Cardiac septum (tissue), 1 donor: ENCODE measurements around the gene BMF. TPM values are rescaled to one million over a fixed set of nuclear protein-coding genes. Genes with fewer than 3 reads are reported as not detected.

Experiments used
- DNase-seq: peaks from one replicate; pipeline ENCODE4 v3.0.0-alpha.2; 2020; ENCODE audit warnings: low spot score
- intact Hi-C: fragments of 100-400 bp; cut with DNase I; formaldehyde crosslinking; loops from one replicate; pipeline ENCODE4 v1.14.0; 2022
- total RNA-seq: library from RNA; stranded (reverse); fragmentation: NEBNext Ultra II Directional; extraction: Animal tissue kit (Norgen Biotek cat#: 25700); gene quantifications from one replicate; pipeline ENCODE4 v1.2.1, GENCODE V29; 2021
- donor health status: DM: no; HTN: no; CAD: no.

The BMF gene
- total RNA-seq, 1 donor from 2014 or later: 1.1 TPM

- DNase-seq: no peak
- intact Hi-C loops: no loop called here
Observed at GRCh38 chr15:40042791-40043320, 65.8 kb downstream of the BMF start.

- intact Hi-C loops: no loop called here
- no peak for DNase-seq
Observed at GRCh38 chr15:40040770-40041169, 67.9 kb downstream of the BMF start.

- DNase-seq: no peak
- intact Hi-C loops: no loop called here
Observed at GRCh38 chr15:40040293-40040635, 68.4 kb downstream of the BMF start.

- DNase-seq: peak; percentile 97
- intact Hi-C loops: loop anchor here (10.0 kb wide), 1 partner anchor 254 kb away; the partner anchor contains the start of gene FSIP1
Observed at GRCh38 chr15:40038638-40039543, 69.8 kb downstream of the BMF start, which contains the start of gene SRP14. Gene SRP14 (minus strand): TSS chr15:40039181. CDS start chr15:40039116, 65 bp downstream.

GRCh38 chr15:40038275-40038637 is 70.4 kb downstream of the BMF start:
- intact Hi-C loops: loop anchor here (10.0 kb wide), 1 partner anchor 253 kb away; the partner anchor contains the start of gene FSIP1
- no peak for DNase-seq

Other genes with a start within 250 kb of the BMF start
- gene GPR176, start 188.6 kb downstream of the BMF start, total RNA-seq: 2.7 TPM
- gene EIF2AK4, start 174.8 kb downstream of the BMF start, total RNA-seq: 20.9 TPM
- 168 TPM for gene SRP14, start 69.7 kb downstream of the BMF start, total RNA-seq
- gene BUB1B, start 52.2 kb upstream of the BMF start, total RNA-seq: 0.43 TPM
- gene PAK6, start 130.2 kb upstream of the BMF start, total RNA-seq: 2.6 TPM
- gene ANKRD63, start 174.2 kb upstream of the BMF start, total RNA-seq: not detected
- gene PLCB2, start 199.1 kb upstream of the BMF start, total RNA-seq: 4.6 TPM
- 40.0 TPM for gene INAFM2, start 214.8 kb upstream of the BMF start, total RNA-seq
- gene CCDC9B, start 232.1 kb upstream of the BMF start, total RNA-seq: 178 TPM
- not detected for gene PHGR1, start 242.2 kb upstream of the BMF start, total RNA-seq
- gene DISP2, start 249.3 kb upstream of the BMF start, total RNA-seq: 1.2 TPM